A549 (cell line): ENCODE measurements around the gene FMO2. TPM values are rescaled to one million over a fixed set of nuclear protein-coding genes. Genes with fewer than 3 reads are reported as not detected.
"Not testable (repeated sequence)": the region's sequence is repeated elsewhere in the genome, so short reads cannot be mapped to it uniquely, and the experiment has no call there.

Source experiments
- ATAC-seq, 2 experiments: fragments of 200-7000 bp in 1 of 2; fragments of >200 bp in 1 of 2; cut with Nextera tagmentation in 1 of 2; cut with Tn5 transposase in 1 of 2; 3 replicates each; pipeline versions ENCODE4 v1.8.0 to v1.9.1; 2018 to 2020; ENCODE audit warnings: mild to moderate bottlenecking in 1 of 2, moderate library complexity in 1 of 2
- CTCF ChIA-PET: fragments of 300-600 bp; sonication (Branson Sonifier 250); formaldehyde crosslinking; extraction: SDS; loops from one replicate; lab custom pipeline; 2021; ENCODE audit warnings: antibody characterized with exemption, inconsistent platforms; lab: Yijun Ruan, JAX
- POLR2A ChIA-PET: fragments of 350-600 bp; formaldehyde crosslinking; extraction: SDS; loops from one replicate; lab custom pipeline; 2021; ENCODE audit warnings: antibody characterized with exemption, inconsistent platforms; lab: Yijun Ruan, JAX
- DNase-seq, 2 experiments: peaks; one replicate each; pipeline versions ENCODE4 v3.0.0 to v3.0.0-alpha.2; 2011 to 2016; ENCODE audit warnings: low read depth in 1 of 2, low spot score in 1 of 2
- FAIRE-seq: peaks from 2 replicates; lab custom pipeline; 2011; peaks lifted over from hg19 to GRCh38; lab: Jason Lieb, UNC
- H3K27ac ChIP-seq, 2 experiments: fragments of >200 bp; sonication (Bioruptor Twin); formaldehyde crosslinking; 3 replicates each; pipeline ENCODE4 v1.5.1; 2016 to 2017
- H3K4me1 ChIP-seq: fragments of >200 bp; sonication (Bioruptor Twin); formaldehyde crosslinking; 3 replicates; pipeline ENCODE4 v1.6.1; 2016
- H3K4me2 ChIP-seq: fragments of >200 bp; sonication (Bioruptor Twin); formaldehyde crosslinking; 3 replicates; pipeline ENCODE4 v1.6.1; 2016
- H3K4me3 ChIP-seq: fragments of >200 bp; sonication (Bioruptor Twin); formaldehyde crosslinking; 3 replicates; pipeline ENCODE4 v1.5.1; 2016
- H3K9me3 ChIP-seq: fragments of >200 bp; sonication (Bioruptor Twin); formaldehyde crosslinking; 3 replicates; pipeline ENCODE4 v1.6.1; 2016
- CBX2 ChIP-seq: fragments of 200-600 bp; sonication (generic); IDR thresholded peaks from 2 replicates; pipeline ENCODE4 v1.6.1; 2016; ENCODE audit warnings: low read depth, mild to moderate bottlenecking, borderline replicate concordance
- CBX8 ChIP-seq: fragments of 200-600 bp; sonication (generic); IDR thresholded peaks from 2 replicates; pipeline ENCODE4 v1.6.1; 2016
- CHD2 ChIP-seq: fragments of 150-350 bp; IDR thresholded peaks from 2 replicates; pipeline ENCODE4 v1.6.1; 2014; ENCODE audit warnings: low read length; ENCODE audit not compliant: partially characterized antibody
- CHD4 ChIP-seq: fragments of 200-600 bp; sonication (generic); IDR thresholded peaks from 2 replicates; pipeline ENCODE4 v1.6.1; 2016; ENCODE audit warnings: antibody characterized with exemption, mild to moderate bottlenecking, borderline replicate concordance
- CTCF ChIP-seq: fragments of >200 bp; sonication (Bioruptor Twin); formaldehyde crosslinking; IDR thresholded peaks from 3 replicates; pipeline ENCODE4 v1.5.1; 2016
- EHF ChIP-seq: fragments of 250-450 bp; sonication (Bioruptor Pico); IDR thresholded peaks from 2 replicates; pipeline ENCODE4 v1.5.0; 2020; ENCODE audit warnings: mild to moderate bottlenecking
- FOSB ChIP-seq: fragments of 250-450 bp; sonication (Bioruptor Pico); IDR thresholded peaks from 2 replicates; pipeline ENCODE4 v1.5.0; 2020; ENCODE audit warnings: mild to moderate bottlenecking, moderate library complexity
- FOSL2 ChIP-seq, 2 experiments: fragments of 450-650 bp in 1 of 2; fragments of >200 bp in 1 of 2; sonication (Bioruptor Twin) in 1 of 2; formaldehyde crosslinking; IDR thresholded peaks; 2 replicates each; pipeline versions ENCODE4 v1.5.0 to v1.6.1; 2016 to 2020; ENCODE audit warnings: mild to moderate bottlenecking in 1 of 2, moderate library complexity in 1 of 2
- HEYL ChIP-seq: fragments of 250-450 bp; sonication (Bioruptor Pico); IDR thresholded peaks from 2 replicates; pipeline ENCODE4 v1.8.0; 2021; ENCODE audit warnings: mild to moderate bottlenecking, moderate library complexity
- HOXB5 ChIP-seq: fragments of 250-450 bp; sonication (Bioruptor Pico); IDR thresholded peaks from 2 replicates; pipeline ENCODE4 v1.5.0; 2020; ENCODE audit warnings: mild to moderate bottlenecking, moderate library complexity
- JUN ChIP-seq, 2 experiments: fragments of >200 bp; sonication (Bioruptor Twin); formaldehyde crosslinking; IDR thresholded peaks; 2 replicates in 1 of 2; 3 replicates in 1 of 2; pipeline ENCODE4 v1.6.1; 2016 to 2017
- MYC ChIP-seq: IDR thresholded peaks from 2 replicates; pipeline ENCODE4 v1.6.1; 2012; ENCODE audit warnings: mild to moderate bottlenecking, inconsistent platforms, low read length, improper control_type of control experiment, borderline replicate concordance
- PHF8 ChIP-seq: fragments of 200-600 bp; sonication (generic); IDR thresholded peaks from 2 replicates; pipeline ENCODE4 v1.6.1; 2016; ENCODE audit warnings: low read depth, mild to moderate bottlenecking, antibody characterized with exemption, moderate library complexity, borderline replicate concordance
- RAD21 ChIP-seq, 2 experiments: fragments of >200 bp in 1 of 2; sonication (Bioruptor Twin) in 1 of 2; formaldehyde crosslinking in 1 of 2; IDR thresholded peaks in 1 of 2; conservative IDR thresholded peaks in 1 of 2; 2 replicates in 1 of 2; 3 replicates in 1 of 2; pipeline ENCODE4 v1.6.1; 2012 to 2018; ENCODE audit warnings: inconsistent platforms in 1 of 2
- RARB ChIP-seq: fragments of 250-450 bp; sonication (Bioruptor Pico); IDR thresholded peaks from 2 replicates; pipeline ENCODE4 v1.8.0; 2021; ENCODE audit warnings: mild to moderate bottlenecking, moderate library complexity
- REST ChIP-seq: fragments of 200-600 bp; sonication (generic); IDR thresholded peaks from 2 replicates; pipeline ENCODE4 v1.6.1; 2016; ENCODE audit warnings: antibody characterized with exemption, mild to moderate bottlenecking, moderate library complexity
- RFX5 ChIP-seq: fragments of 450-650 bp; IDR thresholded peaks from 2 replicates; pipeline ENCODE4 v1.7.1; 2014; ENCODE audit warnings: antibody characterized with exemption, mild to moderate bottlenecking, moderate library complexity
- SMC3 ChIP-seq: fragments of >200 bp; sonication (Bioruptor Twin); formaldehyde crosslinking; IDR thresholded peaks from 3 replicates; pipeline ENCODE4 v1.6.1; 2018; ENCODE audit warnings: inconsistent platforms
- SREBF2 ChIP-seq: fragments of 450-650 bp; IDR thresholded peaks from 2 replicates; pipeline ENCODE4 v1.6.1; 2014; ENCODE audit warnings: mild to moderate bottlenecking, moderate library complexity
- TFCP2L1 ChIP-seq: fragments of 250-450 bp; sonication (Bioruptor Pico); IDR thresholded peaks from 2 replicates; pipeline ENCODE4 v1.5.0; 2021; ENCODE audit warnings: mild to moderate bottlenecking
- ZC3H11A ChIP-seq: fragments of 450-650 bp; IDR thresholded peaks from 2 replicates; pipeline ENCODE4 v1.6.1; 2014; ENCODE audit warnings: antibody characterized with exemption, mild to moderate bottlenecking
- ZNF302 ChIP-seq: fragments of 250-450 bp; sonication (Bioruptor Pico); IDR thresholded peaks from 2 replicates; pipeline ENCODE4 v1.9.0; 2021; ENCODE audit warnings: inconsistent platforms, mild to moderate bottlenecking, moderate library complexity
- WGBS: methylation state at CpG from one replicate; pipeline ENCODE4 v1.1.6; 2017; ENCODE audit errors: missing lambda C conversion rate; 5-methylcytosine and 5-hydroxymethylcytosine counted together
- polyA plus RNA-seq, 4 experiments: library from polyadenylated mRNA; depleted of rRNA in 3 of 4; stranded (reverse); fragments of >200 nt; fragmentation: RNase III in 1 of 4; extraction: RNeasy Plus Mini Kit Qiagen cat#74134 plus additional on column Dnase treatment in 1 of 4; gene quantifications; 2 replicates in 3 of 4; 3 replicates in 1 of 4; pipeline ENCODE4 v1.2.3, GENCODE V29; 2011 to 2017

The FMO2 gene
- polyA plus RNA-seq, 2 of the 4 experiments (the other 2 are of a cell fraction): not detected

- H3K4me1 ChIP-seq: no peaks in the 10 kb centered on the region
These were observed 37.8 kb downstream of the FMO2 start for GRCh38 chr1:171222936-171223335.

GRCh38 chr1:171224257-171224656 is 39.2 kb downstream of the FMO2 start:
- CTCF ChIA-PET, FAIRE-seq: not testable (repeated sequence)

More at GRCh38 chr1:171222936-171223335, 37.8 kb downstream of the FMO2 start:
- Histone ChIP-seq H3K27ac (no peak overlapping the region), H3K4me2 (no peak overlapping the region), H3K4me3 (no peak overlapping the region)
- POLR2A ChIA-PET: no interaction called here
- DNase-seq (no peak), FAIRE-seq (no peak), ATAC-seq (no peak)
- no peak for TF ChIP-seq HOXB5
- TF ChIP-seq RARB: no peak
- no peak for TF ChIP-seq ZNF302 (CRISPR knock-in tag)
- TF ChIP-seq ZC3H11A: no peak
- TF ChIP-seq, all 56 proteins: peak for 0
- no peaks in the 10 kb centered on the region for H3K9me3 ChIP-seq
- CTCF ChIA-PET: interaction anchor here (1.4 kb wide), 1 partner anchor 91 kb away, joined by 4 read pairs; the partner anchor contains the start of gene FMO4
- 85% methylated on average over 5 of the region's 5 CpGs for WGBS

GRCh38 chr1:171226747-171227370 is 41.8 kb downstream of the FMO2 start:
- peak; percentile 85 to 92 for ATAC-seq
- TF ChIP-seq TFCP2L1 (CRISPR knock-in tag): no peak
- TF ChIP-seq CHD2: no peak
- TF ChIP-seq PHF8: no peak
- TF ChIP-seq CTCF: peak; percentile 61
- peak; percentile 62 to 68 for TF ChIP-seq RAD21 (conservative IDR thresholded peaks at IDR 0.05 in 1 of 2, IDR thresholded peaks at IDR 0.05 in 1 of 2)
- no peak for TF ChIP-seq EHF
- no peak for TF ChIP-seq JUN (IDR thresholded peaks at IDR 0.05)
- TF ChIP-seq HEYL (CRISPR knock-in tag): no peak
- no peak for TF ChIP-seq ZC3H11A
- no peak for TF ChIP-seq REST
- no peak for TF ChIP-seq MYC
- TF ChIP-seq CBX8: no peak
- no peak for TF ChIP-seq FOSB
- TF ChIP-seq CHD4: no peak
- TF ChIP-seq FOSL2 (IDR thresholded peaks at IDR 0.05): no peak
- no peak for TF ChIP-seq FOSL2 (CRISPR knock-in tag; IDR thresholded peaks at IDR 0.05)
- TF ChIP-seq CBX2: no peak
- TF ChIP-seq SREBF2: no peak
- peak; percentile 30; the same call in 2 of the 3 replicates for TF ChIP-seq SMC3
- TF ChIP-seq RFX5: no peak
- no peak overlapping the region for H3K4me2 ChIP-seq
- peak; percentile 7 for FAIRE-seq
- WGBS: 2% methylated on average over 1 of the region's 1 CpG
- H3K4me3 ChIP-seq: no peak overlapping the region
- CTCF ChIA-PET: interaction anchor here (0.9 to 3.3 kb wide), 23 partner anchors 9 to 298 kb away, joined by 3 to 24 read pairs (median 4); partner anchors contain the start of gene FMO4
- peak; percentile 43 to 60 for DNase-seq
- no peaks in the 10 kb centered on the region for H3K4me1 ChIP-seq
- POLR2A ChIA-PET: no interaction called here
- no peaks in the 10 kb centered on the region for H3K9me3 ChIP-seq
- H3K27ac ChIP-seq: no peak overlapping the region

More at GRCh38 chr1:171224257-171224656, 39.2 kb downstream of the FMO2 start:
- H3K4me1 ChIP-seq, POLR2A ChIA-PET, H3K27ac ChIP-seq, H3K4me2 ChIP-seq, DNase-seq, ATAC-seq, H3K9me3 ChIP-seq, H3K4me3 ChIP-seq: not testable (repeated sequence)
- WGBS: 59% methylated on average over 4 of the region's 4 CpGs
